GM18858 (cell line): ENCODE measurements around the gene CDKL1.
"Not testable (repeated sequence)": the region's sequence is repeated elsewhere in the genome, so short reads cannot be mapped to it uniquely, and the experiment has no call there.

Source experiments
- ATAC-seq: cut with Tn5 transposase; IDR thresholded peaks from one replicate; pipeline ENCODE4 v1.9.1; 2021; ENCODE audit not compliant: unreplicated experiment

The CDKL1 gene

DNA sequence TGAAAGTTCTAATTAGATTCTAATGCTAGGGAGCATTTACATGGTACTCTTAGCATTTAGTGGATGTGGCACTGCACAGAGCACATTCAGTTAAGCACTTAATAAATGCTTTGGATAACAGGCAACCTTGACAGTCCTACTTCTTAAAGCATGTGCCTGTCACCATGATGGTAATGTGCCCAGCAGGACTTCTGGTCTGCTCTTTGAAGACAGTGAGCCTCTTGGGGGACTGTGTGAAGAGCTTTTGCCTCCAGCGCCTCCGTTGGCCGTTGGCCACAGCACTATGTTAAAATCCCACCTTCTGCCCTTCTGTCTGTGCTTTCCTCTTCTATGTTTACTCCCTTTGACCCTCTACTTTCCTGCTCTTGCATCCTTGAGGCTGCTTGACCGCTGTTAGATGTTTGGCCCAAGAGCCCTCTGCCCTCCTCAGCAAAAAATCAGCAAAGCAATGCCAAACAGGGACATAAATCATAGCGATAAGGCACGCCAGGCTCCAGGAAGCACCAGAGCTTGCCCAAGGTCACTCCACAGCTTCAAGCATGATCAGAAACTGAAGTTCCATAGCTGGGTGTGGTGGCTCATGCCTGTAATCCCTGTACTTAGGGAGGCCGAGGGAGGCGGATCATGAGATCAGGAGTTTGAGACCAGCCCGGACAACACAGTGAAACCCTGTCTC lies 8.3 kb downstream of the CDKL1 start:
- ATAC-seq = no peak

GRCh38 chr14:50387548-50387947 lies 9.1 kb downstream of the CDKL1 start:
- ATAC-seq = no peak

- no peak for ATAC-seq
Observed at GRCh38 chr14:50383618-50384225, 13.0 kb downstream of the CDKL1 start.

- ATAC-seq = no peak
Observed at GRCh38 chr14:50381823-50382287, 14.8 kb downstream of the CDKL1 start.

- no peak for ATAC-seq
Observed at GRCh38 chr14:50381008-50381407, 15.7 kb downstream of the CDKL1 start.

DNA sequence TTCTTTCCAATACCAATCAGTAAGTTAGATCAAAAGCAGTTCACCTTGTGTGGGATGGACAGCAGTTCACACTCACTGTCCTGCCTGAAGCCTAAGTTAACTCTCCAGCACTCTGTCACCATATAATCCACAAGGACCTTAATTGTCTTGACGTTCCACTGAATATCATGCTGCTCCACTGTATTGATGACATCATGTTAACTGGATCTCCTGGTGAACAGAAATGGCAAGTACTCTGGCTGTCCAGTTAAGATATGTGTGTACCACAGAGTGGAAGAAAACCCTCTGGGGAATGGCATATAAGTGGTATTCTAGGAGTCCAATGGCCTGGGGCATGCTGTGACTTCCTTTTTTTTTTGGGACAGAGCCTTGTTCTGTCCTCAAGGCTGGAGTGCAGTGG lies 16.2 kb downstream of the CDKL1 start:
- no peak for ATAC-seq

DNA sequence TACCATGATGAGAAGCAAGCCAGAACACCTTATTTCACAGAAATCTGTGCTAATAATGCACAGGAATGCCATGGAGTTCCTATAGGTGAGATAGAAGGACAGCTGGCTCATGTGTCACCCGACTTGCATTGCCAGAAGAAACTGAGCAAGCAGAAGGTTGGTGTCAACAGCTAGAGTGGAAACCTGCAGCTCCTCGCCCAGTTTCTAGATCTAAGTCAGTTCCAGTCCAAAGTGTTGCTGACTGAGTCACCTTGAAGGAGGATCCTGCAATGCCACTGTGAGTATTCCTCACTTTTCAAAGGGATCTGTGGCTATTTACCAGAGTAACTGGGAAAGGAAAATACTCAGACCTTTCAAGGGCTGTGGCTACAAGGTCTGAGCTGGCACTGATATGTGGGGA lies 17.1 kb downstream of the CDKL1 start:
- no peak for ATAC-seq

- no peak for ATAC-seq
Observed at GRCh38 chr14:50377550-50378085, 19.1 kb downstream of the CDKL1 start.

GRCh38 chr14:50375760-50376159 lies 20.9 kb downstream of the CDKL1 start:
- ATAC-seq = no peak

DNA sequence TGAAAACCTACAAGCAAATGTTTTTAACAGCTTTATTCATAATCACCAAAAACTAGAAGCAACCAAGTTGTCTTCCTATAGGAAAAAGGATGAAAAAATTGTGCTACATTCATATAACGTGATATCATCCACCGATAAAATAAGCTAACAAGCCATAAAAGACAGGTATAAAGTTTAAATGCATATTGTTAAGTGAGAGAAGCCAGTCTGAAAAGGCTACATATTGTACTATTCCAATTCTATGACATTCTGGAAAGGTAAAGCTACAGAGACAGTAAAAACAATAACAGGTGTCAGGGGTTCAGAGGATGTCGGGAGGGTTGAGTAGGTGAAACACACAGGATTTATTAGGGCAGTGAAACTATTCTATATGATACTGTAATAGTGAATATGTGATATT lies 22.7 kb downstream of the CDKL1 start:
- no peak for ATAC-seq

GRCh38 chr14:50371546-50371945 lies 25.1 kb downstream of the CDKL1 start:
- no peak for ATAC-seq

GRCh38 chr14:50366589-50366988 lies 30.1 kb downstream of the CDKL1 start:
- no peak for ATAC-seq

DNA sequence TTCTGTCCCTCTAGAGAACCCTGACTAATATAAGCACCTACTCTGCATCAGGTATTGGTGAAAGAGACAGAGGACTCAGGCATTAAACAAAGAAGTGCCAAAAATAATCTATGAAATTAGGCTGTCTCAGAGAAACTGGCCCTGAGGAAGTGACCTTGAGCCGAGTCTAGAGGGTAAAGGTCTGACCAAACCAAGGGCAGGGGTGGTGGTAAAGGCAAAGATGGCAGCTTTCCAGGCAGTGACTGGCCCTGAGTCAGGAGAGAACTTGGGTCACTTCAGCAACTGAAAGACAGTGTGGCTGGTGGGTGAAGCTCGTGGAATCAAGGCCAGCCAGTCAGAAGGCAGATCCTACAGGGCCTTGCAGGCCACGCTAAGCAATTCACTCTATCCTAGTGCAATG lies 30.6 kb downstream of the CDKL1 start:
- no peak for ATAC-seq

- ATAC-seq = not testable (repeated sequence)
Observed at GRCh38 chr14:50365572-50365971, 31.1 kb downstream of the CDKL1 start.

DNA sequence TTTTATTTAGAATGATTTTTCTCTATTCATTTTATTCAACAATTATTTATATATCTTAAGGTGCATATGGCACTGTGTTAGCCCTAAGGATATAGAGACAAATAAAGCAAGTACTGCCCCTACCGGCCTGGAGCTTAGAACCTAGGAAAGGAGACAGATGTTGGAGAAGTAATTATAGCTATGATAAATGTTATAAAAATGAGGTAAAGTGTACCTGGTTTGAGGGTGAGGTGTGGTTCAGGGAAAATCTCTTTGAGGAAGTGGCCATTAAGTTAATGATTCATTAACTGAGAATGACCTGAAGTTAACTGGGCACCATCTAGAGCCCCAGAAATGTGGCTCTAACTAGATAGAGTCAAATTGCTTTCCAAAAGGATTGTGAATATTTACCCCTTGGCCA lies 31.9 kb downstream of the CDKL1 start:
- ATAC-seq = no peak

DNA sequence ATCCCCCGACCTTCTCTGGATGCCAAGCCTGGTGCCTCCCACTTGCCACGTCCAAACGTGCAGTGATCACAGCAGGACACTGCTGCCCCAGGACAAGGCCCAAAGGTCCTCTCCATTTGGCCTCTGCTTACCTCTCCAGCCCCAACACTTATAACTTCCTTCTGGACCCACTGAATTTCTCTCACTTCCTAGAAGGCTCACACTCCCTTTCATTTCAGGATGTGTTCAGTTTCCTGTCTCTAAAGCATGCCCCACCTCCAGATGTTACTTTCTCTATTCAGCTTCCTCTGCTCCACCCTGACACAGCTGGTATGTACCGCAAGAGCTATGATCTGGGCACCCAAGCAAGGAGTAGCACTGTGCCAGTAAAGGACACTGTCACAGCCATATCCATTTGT lies 33.0 kb downstream of the CDKL1 start:
- ATAC-seq = peak; percentile 99

DNA sequence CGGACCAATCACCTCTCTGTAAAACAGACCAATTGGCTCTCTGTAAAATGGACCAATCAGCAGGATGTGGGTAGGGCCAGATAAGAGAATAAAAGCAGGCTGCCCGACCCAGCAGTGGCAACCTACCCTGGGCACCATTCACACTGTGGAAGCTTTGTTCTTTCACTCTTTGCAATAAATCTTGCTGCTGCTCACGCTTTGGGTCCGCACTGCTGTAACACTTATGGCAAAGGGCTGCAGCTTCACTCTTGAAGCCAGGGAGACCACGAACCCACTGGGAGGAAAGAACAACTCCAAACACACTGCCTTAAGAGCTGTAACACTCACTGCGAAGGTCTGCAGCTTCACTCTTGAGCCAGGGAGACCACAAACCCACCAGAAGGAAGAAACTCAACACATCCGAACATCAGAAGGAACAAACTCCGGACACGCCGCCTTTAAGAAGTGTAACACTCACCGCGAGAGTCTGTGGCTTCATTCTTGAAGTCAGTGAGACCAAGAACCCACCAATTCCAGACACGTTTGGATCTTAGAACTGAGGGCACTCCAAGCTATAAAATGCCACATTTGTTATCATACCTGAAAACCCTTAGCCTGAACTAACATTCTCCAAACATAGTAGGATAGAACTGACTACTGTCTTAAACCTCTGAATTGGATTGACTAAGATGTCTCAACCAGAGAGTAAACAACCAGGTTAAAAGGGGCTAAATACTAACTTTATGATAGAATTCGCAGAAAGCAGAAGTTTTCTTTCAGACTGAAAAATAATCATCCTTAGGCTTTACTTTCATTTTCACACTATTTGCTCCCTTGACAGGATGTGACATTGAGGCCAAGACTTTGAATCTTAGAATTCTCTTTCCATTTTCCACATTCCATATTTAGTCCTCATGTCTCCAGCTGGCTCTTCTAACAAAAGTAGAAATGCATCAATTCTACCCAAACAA lies 33.6 kb downstream of the CDKL1 start:
- ATAC-seq = no peak

GRCh38 chr14:50361473-50362403 lies 34.9 kb downstream of the CDKL1 start:
- ATAC-seq = not testable (repeated sequence)

GRCh38 chr14:50360851-50361250 lies 35.8 kb downstream of the CDKL1 start:
- ATAC-seq = no peak

DNA sequence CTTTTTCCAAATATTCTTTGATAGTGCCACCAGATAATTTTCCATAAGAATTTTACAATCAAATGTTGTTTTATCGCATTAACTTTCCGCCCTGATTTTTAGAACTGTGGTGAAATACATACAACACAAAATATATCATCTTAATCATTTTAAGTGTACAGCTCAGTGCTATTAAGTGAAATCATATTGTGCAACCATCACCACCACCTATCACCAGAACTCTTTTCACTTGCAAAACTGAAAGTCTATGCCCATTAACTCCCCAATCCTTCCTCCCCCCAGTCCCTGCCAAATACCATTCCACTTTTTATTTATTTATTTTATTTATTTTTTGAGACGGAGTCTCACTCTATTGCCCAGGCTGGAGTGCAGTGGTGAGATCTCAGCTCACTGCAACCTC lies 36.6 kb downstream of the CDKL1 start:
- no peak for ATAC-seq
